Measurements from ENCODE around the gene KMT2A. TPM values are rescaled to one million over a fixed set of nuclear protein-coding genes. Genes with fewer than 3 reads are reported as not detected.

The KMT2A gene
- total and polyA plus RNA-seq, 2 donors (not counting 3 experiments of a cell fraction or from before 2014, with no cell fraction given) = 23.5 to 63.9 TPM

- no peak overlapping the region for H3K4me2 ChIP-seq (ENCODE audit: insufficient read depth, low read length)
- no peak overlapping the region for H3K4me3 ChIP-seq (replicated peaks in 1 of 3; ENCODE audit: insufficient read depth in 1 of 3, low read depth in 1 of 3, low read length in 3 of 3)
- CTCF ChIA-PET = interaction anchor here (0.6 to 2.4 kb wide), 5 partner anchors 8 to 66 kb away, joined by 3 to 8 read pairs (median 4); no protein-coding TSS in a partner anchor
- H3K9ac ChIP-seq (replicated peaks; ENCODE audit: extremely low read depth, insufficient read depth, low read length) = no peak overlapping the region
- no peaks in the 10 kb centered on the region for H3K27me3 ChIP-seq (ENCODE audit: control insufficient read depth in 2 of 2, insufficient read depth in 2 of 2, low read length in 2 of 2)
- peaks cover 37% of the 10 kb centered on the region for H4K20me1 ChIP-seq (replicated peaks; ENCODE audit: control insufficient read depth, extremely low read depth, insufficient read depth, low read length)
- H3K4me1 ChIP-seq (ENCODE audit: control insufficient read depth, extremely low read depth, insufficient read depth, low read length) = peaks cover 25% of the 10 kb centered on the region
- H3K27ac ChIP-seq (ENCODE audit: insufficient read depth, low read depth, low read length) = no peak overlapping the region
- FAIRE-seq (no peak), DNase-seq (ENCODE audit: low read depth, low spot score) (no peak)
- H3K9me3 ChIP-seq (replicated peaks; ENCODE audit: control insufficient read depth, insufficient read depth, low read length) = no peaks in the 10 kb centered on the region
- intact Hi-C loops (cut with micrococcal nuclease) = loop anchor here (5.0 kb wide), 1 partner anchor 128 kb away; the partner anchor contains the start of gene IFT46
- H3K9me1 ChIP-seq (replicated peaks; ENCODE audit: control insufficient read depth, extremely low read depth, insufficient read depth, low read length) = no peaks in the 10 kb centered on the region
- H2AFZ ChIP-seq (ENCODE audit: low read depth, low read length) = no peak overlapping the region
- POLR2A ChIA-PET = no interaction called here
- BruUV-seq (replicated peaks) = no TSS peak
- H3K36me3 ChIP-seq (ENCODE audit: control insufficient read depth in 2 of 2, extremely low read depth in 1 of 2, insufficient read depth in 2 of 2, low read length in 2 of 2) = no peaks in the 10 kb centered on the region
- peaks cover 81% of the 10 kb centered on the region for H3K79me2 ChIP-seq (ENCODE audit: control insufficient read depth, insufficient read depth, low read length)
- dilution Hi-C loops (cut with MboI; ENCODE audit: extremely low pct_ligation_motif_present, low sequenced_read_pairs) = no loop called here
- TF ChIP-seq POLR2A (IDR thresholded peaks at IDR 0.05; ENCODE audit: low read depth, low read length) (no peak), JUN (IDR thresholded peaks at IDR 0.05; ENCODE audit: borderline replicate concordance, insufficient read depth, insufficient read length, low read depth) (no peak), MYC (IDR thresholded peaks at IDR 0.05; ENCODE audit: low read depth, low read length) (no peak), MAX (IDR thresholded peaks at IDR 0.05; ENCODE audit: insufficient read depth, insufficient read length) (no peak), CTCF (IDR thresholded peaks at IDR 0.05; ENCODE audit: extremely low read depth in 1 of 2, insufficient read depth in 1 of 2, low read depth in 1 of 2, low read length in 2 of 2) (no peak), EZH2 (IDR thresholded peaks at IDR 0.05; ENCODE audit: borderline replicate concordance, low read depth, low read length, severe bottlenecking) (no peak), POLR2AphosphoS5 (IDR thresholded peaks at IDR 0.05; ENCODE audit: insufficient read depth, low read depth, low read length) (no peak), FOS (IDR thresholded peaks at IDR 0.05; ENCODE audit: borderline replicate concordance, insufficient read depth, low read length) (no peak), GATA2 (IDR thresholded peaks at IDR 0.05; ENCODE audit: insufficient read depth, insufficient read length, low read depth, low read length) (no peak)
These were observed 3.4 kb downstream of the KMT2A start for GRCh38 chr11:118439646-118440045.
